RKO (cell line): ENCODE data around the gene MPC2.
A peak's percentile ranks its signal among the peaks of the same experiment; 100 is the strongest.

Experiments used
- DNase-seq: peaks from one replicate; pipeline ENCODE4 v3.0.0-alpha.2; 2016; ENCODE audit warnings: low spot score

Gene MPC2

DNA sequence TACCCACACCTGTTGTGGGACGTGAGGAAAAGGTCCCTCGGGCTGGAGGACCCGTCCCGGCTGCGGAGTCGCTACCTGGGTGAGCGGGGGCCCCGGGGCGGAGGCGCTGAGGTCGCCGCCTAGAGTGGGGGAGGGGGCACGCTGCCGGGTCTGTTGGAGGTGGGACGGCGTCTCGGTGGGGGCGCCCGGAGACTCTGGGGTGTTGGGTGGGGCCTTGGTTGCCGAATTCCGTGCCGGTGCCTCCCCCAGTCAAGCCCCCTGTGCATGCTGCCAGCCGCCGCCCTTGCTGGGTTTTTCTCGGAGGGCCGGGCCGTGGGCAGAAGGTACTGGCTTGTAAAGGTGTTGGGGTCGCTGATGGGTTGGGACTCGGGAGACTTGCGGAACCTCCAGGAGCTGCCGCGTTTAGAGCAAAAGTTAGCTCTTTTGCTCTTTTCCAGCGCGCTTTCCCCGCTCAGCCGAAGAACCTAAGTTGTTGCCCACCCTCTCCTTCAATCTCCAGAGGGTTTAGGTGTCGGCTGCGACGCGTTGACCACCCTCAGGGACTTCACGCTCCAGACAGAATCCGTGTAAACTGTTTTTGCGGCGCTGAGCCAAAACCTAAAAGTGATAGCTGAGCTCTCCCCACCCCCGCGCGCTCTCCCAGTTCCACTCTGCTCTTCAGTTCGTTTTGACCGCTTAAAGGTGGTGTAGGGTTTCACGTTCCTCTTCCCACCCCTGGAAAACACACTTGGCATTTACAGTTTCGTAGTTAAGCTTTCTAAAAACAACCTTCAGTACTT is at the start of gene MPC2:
Gene MPC2, minus strand, starts transcription at position 143 of the 779 bp plus-strand sequence. CDS start 1,231 bp downstream, outside the sequence.
- peak; percentile 77 for DNase-seq

DNA sequence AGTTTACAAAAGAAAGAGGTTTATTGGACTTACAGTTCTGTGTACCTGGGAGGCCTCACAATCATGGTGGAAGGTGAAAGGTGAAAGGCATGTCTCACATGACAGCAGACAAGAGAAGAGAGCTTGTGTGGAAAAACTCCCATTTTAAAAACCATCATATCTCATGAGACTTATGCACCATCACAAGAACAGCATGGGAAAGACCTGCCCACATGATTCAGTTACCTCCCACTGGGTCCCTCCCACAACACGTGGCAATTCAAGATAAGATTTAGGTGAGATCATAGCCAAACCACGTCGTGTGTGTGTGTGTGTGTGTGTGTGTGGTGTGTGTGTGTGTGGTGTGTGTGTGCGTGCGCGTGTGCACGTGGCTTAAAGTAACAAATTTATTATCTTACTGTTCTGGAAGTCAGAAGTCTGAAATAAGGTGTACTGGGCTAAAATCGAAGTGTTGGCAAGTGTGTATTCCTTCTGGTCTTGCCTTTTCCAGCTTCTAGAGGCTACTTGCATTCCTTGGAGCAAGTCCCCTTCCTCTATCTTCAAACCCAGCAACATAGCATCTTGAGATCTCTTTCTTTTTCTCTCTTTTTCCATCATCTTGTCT is 48.1 kb upstream of the MPC2 start:
- no peak for DNase-seq

DNA sequence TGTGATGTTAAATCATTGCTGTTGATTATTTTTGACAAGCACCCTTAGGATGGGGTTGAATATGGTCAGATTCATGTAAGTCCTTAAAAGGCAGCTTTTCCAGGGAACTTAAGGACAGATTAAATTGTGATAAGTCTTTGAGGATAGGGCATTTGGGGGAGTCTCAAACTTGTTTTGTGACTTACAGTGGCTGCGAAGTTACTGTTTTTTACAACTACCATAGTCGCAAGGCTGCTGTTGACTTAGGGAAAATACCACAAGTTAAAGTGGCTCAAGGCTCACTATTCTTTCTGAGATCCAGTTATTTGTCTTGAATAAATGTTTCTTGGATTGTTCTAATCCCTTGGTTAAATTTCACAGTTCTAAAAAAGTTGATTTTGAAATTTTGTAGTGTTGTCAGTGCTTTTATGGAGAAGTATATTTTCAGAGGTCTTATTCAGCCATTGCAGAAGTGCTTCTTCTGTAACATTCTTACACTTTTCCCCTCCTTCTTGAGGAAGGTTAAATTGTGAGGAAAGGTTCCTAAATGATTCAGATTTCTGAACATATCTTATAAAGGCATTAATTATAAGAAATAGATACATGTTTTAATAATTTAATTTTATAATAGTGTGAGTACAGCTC is 47.0 kb upstream of the MPC2 start:
- no peak for DNase-seq

DNA sequence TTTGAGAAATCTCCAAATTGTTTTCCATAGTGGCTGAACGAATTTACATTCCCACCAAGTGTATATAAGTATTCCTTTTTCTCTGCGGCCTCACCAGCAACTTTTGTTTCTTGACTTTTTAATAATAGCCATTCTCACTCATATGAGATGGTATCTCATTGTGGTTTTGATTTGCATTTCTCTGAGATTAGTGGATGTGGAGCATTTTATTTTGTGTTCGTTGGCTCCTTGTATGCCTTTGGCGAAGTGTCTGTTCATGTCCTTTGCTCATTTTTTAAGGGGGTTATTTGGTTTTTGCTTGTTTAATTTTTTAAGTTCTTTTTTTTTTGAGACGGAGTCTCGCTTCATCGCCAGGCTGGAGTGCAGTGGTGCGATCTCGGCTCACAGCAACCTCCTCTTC is 45.1 kb upstream of the MPC2 start:
- no peak for DNase-seq

DNA sequence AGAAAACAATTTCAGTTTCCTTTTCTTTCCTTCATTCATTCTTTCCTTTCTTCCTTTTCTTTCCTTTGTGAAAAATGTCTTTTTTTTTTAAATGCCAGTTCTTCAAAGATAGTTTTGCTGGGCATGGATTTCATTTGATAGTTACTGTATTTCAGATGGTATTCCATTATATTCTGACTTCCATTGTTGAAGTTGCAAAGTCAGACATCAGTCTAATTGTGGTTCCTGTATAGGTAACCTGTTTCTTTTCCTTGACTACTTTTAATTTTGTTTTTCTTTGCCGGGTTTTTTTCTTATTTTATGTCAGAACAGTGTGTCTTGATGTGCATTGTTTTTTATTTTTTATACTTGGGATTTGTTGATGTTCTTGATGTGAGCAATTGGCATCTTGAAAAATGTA is 40.4 kb upstream of the MPC2 start:
- no peak for DNase-seq

DNA sequence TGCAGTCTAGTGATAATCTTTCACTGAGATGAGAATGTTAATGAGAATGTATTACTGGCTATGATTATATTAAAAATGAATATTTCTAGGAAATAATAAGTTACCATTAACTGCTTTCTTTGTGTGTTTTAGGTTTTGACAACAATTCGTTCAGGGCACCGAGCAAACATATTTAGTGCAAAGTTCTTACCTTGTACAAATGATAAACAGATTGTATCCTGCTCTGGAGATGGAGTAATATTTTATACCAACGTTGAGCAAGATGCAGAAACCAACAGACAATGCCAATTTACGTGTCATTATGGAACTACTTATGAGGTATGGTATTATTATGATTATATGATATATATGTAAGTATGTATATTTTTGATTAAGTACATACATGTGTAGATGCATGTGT is 37.8 kb upstream of the MPC2 start:
- no peak for DNase-seq

DNA sequence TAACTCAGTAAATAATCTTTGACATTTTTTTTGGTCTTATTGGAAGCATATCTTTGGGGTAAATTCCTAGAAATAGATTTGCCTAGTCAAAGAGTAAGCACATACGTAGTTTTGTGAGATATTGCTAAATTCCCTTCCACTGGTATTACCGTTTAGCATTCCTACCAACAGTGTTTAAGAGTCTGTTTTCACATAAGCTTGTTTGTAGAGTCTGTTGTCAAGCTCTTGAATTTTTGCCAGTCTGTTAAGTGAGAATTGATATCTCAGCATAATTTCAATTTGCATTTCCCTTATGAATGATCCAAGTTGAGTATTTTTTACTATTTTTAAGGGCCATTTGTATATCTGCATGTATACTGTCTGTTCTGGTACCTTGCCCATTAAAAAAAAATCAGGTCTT is 37.0 kb upstream of the MPC2 start:
- no peak for DNase-seq

DNA sequence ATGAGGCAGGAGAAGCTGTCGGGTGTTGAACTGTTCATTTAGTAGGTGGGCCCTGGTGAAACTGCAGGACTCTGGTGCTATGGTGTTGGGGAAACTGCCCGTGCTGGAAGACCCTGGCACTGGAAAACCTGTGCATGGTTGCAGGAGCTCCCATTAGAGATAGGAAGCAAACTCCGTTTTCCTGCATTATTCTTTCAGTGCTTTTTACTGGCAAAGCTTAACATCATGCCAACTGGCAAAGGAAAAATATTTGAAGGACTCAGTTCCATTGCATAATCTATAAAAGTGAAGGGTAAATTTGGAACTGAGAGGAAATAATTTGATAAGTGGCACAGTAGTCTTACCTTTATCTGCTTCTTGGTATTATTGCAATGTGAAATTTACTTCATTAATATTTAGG is 31.7 kb upstream of the MPC2 start:
- no peak for DNase-seq

DNA sequence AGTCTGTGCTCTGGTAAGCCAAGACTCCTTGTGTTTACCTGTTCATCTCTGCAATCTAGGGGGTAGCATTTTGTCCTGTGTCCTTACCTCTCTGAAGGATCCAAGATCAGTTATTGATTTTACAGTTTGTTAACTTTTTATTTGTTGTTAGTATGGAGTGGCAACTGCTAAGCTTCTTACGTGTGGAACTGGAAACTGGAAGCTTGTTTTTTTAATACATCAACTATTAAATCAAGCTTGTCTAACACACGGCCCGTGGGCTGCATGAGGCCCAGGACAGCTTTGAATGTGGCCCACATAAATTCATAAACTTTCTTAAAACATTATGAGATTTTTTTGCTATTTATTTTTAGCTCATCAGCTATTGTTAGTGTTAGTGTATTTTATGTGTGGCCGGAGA is 29.2 kb upstream of the MPC2 start:
- no peak for DNase-seq

DNA sequence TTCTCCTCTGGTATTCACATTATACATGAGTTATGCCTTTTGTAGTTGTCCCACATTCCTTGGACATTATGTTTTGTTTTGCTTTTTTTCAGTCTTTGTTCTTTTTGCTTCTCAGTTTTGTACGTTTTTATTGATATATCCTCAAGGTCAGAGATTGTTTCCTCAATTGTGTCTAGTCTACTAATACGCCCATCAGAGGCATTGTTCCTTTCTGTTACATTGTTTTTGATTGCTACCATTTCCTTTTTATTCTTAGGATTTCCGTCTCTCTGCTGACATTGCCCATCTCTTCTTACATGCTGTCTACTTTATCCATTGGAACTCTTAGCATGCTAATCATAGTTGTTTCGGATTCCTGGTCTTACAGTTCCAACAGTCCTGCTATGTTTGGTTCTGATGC is 27.8 kb upstream of the MPC2 start:
- no peak for DNase-seq

DNA sequence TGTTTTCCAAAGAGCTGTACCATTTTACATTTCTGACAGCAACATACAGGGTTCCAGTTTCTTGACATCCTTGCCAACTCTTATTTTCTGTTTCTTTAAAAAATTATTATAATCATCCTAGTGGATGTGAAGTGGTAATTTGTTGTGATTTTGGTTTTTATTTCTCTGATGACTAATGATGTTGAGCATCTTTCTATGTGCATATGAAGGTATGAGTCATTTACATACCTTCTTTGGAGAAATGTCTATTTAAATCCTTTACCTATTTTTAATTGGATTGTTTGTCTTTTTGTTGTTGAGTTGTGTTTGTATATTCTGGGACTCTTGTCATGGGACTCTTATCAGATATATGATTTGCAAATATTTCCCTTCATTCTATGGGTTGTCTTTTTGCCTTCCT is 20.8 kb upstream of the MPC2 start:
- no peak for DNase-seq

DNA sequence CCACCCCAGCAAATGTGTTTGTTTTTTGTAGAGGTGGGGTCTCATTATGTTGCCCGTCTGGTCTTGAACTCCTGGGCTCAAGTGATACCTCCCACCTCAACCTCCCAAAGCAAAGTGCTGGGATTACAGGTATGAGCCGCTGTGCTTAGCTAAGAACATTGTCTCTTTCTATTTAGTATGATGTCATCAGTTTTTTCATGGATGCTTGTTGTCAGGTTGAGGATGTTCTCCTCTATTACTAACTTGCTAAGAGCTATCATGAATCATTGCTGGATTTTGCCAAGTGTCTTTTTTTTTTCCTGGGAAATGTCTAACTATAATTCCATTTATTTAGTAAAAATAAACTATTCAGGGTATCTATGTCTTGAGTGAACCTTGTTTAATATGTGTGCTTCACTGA is 19.0 kb upstream of the MPC2 start:
- no peak for DNase-seq

DNA sequence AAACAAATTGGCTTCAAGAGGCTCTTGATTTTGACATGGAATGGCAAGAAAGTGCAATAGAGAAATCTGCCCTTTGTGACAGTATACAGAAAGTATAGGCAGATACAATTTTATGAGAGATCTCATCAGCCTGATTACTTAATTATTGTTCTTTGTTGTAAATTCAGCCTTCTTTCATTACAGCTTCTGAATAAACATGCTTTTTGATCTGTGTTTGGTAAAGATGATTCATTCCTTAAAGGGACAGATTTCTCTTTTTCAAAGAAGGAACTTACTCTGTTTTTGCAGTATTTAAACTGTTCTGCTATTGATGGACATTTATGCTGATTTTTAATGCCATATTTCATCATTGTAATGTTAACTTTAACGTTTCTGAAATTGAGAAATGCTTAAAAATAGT is 13.7 kb upstream of the MPC2 start:
- no peak for DNase-seq

DNA sequence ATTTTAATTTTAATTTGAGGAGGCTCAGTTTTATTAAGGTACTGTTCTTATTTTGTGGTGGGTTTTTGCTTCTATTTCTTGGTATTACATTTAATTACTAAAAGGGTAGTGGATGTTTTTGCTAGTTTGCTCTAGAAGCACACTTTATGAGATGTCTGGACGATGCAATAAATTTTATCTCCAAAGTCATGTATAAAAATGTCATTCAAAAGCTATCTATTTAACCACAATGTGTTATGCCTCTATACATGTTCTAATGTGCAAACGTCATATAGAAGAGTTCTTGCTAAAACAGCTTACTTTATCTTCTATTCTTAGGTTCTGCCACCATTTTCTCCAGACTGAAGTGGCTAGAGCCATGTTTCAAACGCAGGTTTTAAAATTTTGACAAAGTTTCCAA is 12.9 kb upstream of the MPC2 start:
- DNase-seq = no peak

DNA sequence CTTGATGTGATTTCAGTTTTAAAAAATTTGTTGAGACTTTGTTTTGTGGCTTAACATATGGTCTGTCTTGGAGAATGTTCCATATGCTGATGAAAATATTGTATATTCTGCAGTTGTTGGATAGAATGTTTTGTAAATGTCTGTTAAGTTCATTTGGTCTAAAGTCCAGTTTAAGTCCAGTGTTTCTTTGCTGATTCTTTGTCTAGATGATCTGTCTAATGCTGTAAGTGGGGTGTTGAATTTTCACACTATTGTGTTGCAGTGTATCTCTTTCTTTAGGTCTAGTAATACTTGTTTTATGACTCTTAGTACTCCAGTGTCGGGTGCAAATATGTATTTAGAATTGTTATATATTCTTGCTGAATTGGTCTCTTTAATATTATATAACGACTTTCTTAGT is 10.9 kb upstream of the MPC2 start:
- no peak for DNase-seq

DNA sequence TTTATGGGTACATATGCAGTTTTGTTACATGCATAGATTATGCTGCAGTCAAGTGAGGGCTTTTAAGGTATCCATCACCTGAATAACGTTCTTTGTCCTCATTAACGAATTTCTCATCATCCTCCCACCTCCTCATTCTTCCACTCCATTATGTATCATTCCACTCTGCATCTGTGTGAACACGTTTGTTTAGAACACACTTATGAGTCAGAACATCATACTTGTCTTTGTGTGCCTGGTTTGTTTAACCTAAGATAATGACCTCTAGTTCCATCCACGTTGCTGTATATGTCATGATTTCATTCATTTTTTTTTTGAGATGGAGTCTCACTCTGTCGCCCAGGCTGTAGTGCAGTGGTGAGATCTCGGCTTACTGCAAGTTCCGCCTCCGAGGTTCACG is 6.7 kb upstream of the MPC2 start:
- no peak for DNase-seq

DNA sequence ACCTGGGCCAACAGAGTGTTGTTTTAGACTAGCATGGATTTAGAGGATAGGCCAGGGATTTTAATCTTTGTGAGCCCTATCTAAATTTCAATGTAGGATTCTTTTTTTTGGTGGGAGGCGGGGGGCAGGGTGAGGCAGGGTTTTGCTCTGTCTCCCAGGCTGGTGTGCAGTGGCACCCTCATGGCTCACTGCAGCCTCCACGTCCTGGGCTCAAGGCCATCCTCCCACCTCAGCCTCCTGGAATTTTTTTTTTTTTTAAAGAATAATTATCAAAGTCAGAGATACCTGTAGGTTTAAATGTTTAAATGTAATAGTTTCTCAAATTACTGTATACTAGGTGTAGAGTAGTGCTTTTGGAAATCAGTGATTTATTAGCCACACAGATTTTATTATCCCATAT is 3.4 kb upstream of the MPC2 start:
- DNase-seq = no peak

DNA sequence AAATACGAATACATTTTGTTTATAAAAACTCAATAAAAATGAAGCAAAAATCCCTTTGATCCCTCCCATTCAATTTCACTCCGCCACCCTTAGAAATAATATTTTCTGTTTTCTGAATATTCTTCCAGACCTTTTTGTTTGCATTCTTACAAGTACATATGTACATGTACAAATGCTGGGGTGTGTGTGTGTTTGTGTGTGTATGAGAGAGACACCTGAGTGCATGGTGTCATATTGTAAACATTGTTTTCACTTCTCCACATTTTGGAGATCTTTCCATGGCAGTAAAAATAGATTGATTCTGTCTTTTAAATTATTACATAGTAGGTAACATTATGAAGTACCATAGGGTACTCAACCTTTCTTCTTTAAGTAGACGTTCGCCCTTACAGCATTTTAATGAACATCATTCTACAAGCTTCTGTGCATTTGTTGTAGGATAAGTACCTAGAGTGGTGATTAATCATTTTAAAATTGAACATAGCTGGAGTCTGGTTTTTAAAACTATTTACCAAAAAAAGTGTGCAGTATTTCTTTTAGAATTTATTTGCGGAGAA is 1.3 kb upstream of the MPC2 start:
- no peak for DNase-seq

DNA sequence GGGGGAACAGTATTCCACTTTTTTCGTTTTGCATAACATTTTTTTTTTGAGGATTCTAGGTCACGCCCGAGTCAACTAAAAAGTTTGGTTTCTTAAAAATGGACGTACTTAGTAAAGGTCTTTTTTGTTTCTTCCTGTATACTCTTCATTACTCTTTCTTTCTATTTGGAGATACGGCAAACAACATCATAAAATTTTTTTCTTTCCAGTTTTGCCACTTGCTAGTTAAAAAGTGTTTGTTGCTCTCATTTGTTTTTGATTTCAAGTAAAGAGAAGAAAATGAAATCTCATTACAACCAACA is 788 bp upstream of the MPC2 start:
- no peak for DNase-seq

DNA sequence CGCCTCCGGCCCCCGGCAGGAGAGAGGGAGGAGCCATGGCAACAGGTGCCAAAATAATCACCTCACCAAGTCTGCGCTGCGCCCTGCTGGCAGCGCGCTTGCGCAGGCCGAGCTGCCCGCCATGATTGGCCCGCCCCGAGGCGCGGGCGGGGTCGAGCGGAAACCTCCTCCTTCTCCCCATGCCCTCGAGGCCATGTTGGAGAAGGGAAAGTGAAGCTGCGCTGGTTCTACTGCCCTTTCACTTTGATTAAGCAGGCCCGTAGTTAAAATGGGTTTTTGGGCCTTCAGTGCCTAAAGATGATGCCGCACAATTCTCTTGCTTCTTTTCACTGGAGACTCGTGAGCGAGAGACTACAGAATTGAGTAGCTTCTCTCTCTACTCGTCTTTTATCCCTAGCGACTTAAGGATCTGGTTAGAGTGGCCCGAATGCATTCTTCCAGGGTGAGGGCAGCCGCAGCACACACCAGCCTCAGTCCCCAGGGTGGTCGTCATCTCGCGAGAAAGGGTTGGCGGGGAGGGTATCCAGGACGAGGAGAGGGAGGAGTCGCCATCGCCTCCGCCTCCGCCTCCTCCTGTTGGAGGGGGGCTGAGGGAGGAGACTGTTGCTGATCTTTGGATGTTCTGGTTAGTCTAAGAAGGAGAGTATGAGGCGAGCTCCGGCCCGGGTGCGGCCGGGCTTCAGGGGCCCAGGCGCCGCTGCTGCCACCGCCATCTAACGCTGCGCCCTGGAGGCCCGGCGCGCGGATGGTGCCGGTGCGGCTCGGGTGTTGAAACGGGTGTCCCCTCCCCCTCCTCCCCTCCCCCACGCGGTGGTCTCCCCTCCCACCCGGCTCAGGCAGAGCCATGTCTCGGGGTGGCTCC is 573 bp downstream of the MPC2 start, which contains the start of gene DCAF6:
Gene DCAF6, plus strand, starts transcription at position 616 of the 862 bp plus-strand sequence. Its CDS starts 229 bp downstream, at position 845.
- peak; percentile 97 for DNase-seq

DNA sequence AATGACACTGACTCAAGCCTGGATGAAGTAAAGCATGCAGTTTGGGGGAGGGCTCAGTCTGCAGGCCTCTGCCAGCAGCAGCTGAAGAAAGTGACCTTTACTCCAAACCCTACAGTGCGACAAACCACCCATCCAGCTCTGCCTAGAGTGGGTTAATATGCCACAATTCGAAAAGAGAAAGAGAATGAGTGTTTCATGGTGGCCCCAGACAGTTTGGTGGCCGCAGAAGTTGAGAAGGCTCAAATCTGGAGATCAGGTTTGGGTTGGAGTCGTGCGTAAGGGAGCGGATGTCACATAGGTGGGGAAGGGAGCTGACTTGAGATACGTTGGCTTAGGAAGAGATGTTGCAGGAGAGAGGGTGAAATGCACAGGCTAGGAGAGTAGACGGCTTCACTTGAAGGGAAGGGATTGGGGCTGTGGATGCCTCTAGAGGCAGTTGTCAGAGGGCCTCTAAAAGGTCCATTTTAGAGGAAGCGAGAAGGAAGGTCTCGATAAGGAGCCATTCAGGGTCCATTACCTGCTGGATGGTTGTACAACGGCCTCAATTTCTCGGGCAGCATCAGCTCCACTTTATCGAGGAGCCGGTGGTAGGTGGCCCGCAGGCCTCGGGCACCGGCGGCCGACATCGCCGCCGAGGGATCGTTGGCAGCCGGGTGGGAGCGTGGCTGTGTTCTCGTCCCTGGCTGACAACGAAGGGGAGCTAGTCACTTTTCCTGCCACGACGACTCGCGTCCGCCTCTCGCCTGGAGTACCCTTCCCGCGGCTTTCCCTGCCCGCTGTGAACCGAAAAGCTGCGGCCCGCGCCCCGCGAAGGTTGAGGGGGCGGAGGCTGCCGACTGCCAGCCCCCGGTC is 1.4 kb downstream of the MPC2 start:
- DNase-seq = peak; percentile 73
